ENCODE results near the gene GP1BA. TPM values are rescaled to one million over a fixed set of nuclear protein-coding genes. Genes with fewer than 3 reads are reported as not detected.

The GP1BA gene
- total and polyA plus RNA-seq, 8 donors, result 0.05 TPM; not detected in 7

GRCh38 chr17:4938688-4939545 lies 6.8 kb downstream of the GP1BA start:
- no peak for DNase-seq
- no peaks in the 10 kb centered on the region for H3K9me3 ChIP-seq
- TF ChIP-seq POLR2A (IDR thresholded peaks at IDR 0.05), result no peak
- TF ChIP-seq CTCF (IDR thresholded peaks at IDR 0.05), result no peak
- no peak for TF ChIP-seq EP300 (IDR thresholded peaks at IDR 0.05)
- no peak for TF ChIP-seq POLR2AphosphoS5 (IDR thresholded peaks at IDR 0.05)
- no peaks in the 10 kb centered on the region for H3K27me3 ChIP-seq
- H3K27ac ChIP-seq, result peak overlapping the region; percentile 91 to 100 (median 95)
- H3K36me3 ChIP-seq, result peaks cover 42 to 52% (median 48%) of the 10 kb centered on the region in 4 donors
- H3K4me3 ChIP-seq, result peak overlapping the region; percentile 70 to 91 (median 84)
- WGBS, 5 donors, result 35 to 47% (median 42%) methylated on average over 15 to 19 of the region's 19 CpGs
- intact Hi-C loops (cut with DNase I; ENCODE audit: low total_unique reads), result no loop called here
- H3K4me1 ChIP-seq, result peaks cover 39 to 62% (median 60%) of the 10 kb centered on the region in 4 donors

GRCh38 chr17:4939546-4939795 lies 7.4 kb downstream of the GP1BA start:
- 0% methylated on average over 1 to 16 of the region's 16 CpGs for WGBS, 5 donors
- Histone ChIP-seq H3K27ac (peak overlapping the region; percentile 91 to 100 (median 95)), H3K36me3 (peaks cover 45 to 58% (median 53%) of the 10 kb centered on the region in 4 donors), H3K4me1 (peaks cover 37 to 62% (median 60%) of the 10 kb centered on the region in 4 donors), H3K9me3 (no peaks in the 10 kb centered on the region), H3K4me3 (peak overlapping the region; percentile 70 to 91 (median 84)), H3K27me3 (no peaks in the 10 kb centered on the region)
- TF ChIP-seq POLR2A (IDR thresholded peaks at IDR 0.05), result no peak
- TF ChIP-seq POLR2AphosphoS5 (IDR thresholded peaks at IDR 0.05), result no peak
- no peak for TF ChIP-seq CTCF (IDR thresholded peaks at IDR 0.05)
- no peak for TF ChIP-seq EP300 (IDR thresholded peaks at IDR 0.05)
- no peak for DNase-seq
- intact Hi-C loops (cut with DNase I; ENCODE audit: low total_unique reads), result no loop called here

GRCh38 chr17:4939796-4940554 lies 7.9 kb downstream of the GP1BA start, which contains the start of the genes RNF167 and SLC25A11:
Gene RNF167, plus strand, starts transcription at chr17:4940268. Its CDS starts 642 bp downstream, at chr17:4940910.
Gene SLC25A11, minus strand, starts transcription at chr17:4940046. Its CDS starts 136 bp downstream, at chr17:4939910.
- no peaks in the 10 kb centered on the region for H3K27me3 ChIP-seq
- 0% methylated on average over 52 to 72 of the region's 72 CpGs for WGBS, 5 donors
- intact Hi-C loops (cut with DNase I; ENCODE audit: low total_unique reads), result no loop called here
- peak; percentile 96 to 99 for DNase-seq
- H3K4me1 ChIP-seq, result peaks cover 42 to 63% (median 63%) of the 10 kb centered on the region in 4 donors
- peak within 1 kb of the TSS; percentile 70 to 91 (median 84) for H3K4me3 ChIP-seq
- no peaks in the 10 kb centered on the region for H3K9me3 ChIP-seq
- H3K36me3 ChIP-seq, result peaks cover 49 to 63% (median 58%) of the 10 kb centered on the region in 4 donors
- H3K27ac ChIP-seq, result peak within 1 kb of the TSS; percentile 91 to 100 (median 95)
- TF ChIP-seq EP300 (IDR thresholded peaks at IDR 0.05) (no peak), POLR2A (IDR thresholded peaks at IDR 0.05) (peak in 1 of 4 donors; percentile 34), POLR2AphosphoS5 (IDR thresholded peaks at IDR 0.05) (peak; percentile 63 to 92 (median 69))

- DNase-seq, result peak in 1 of 2 donors; percentile 83
- Histone ChIP-seq H3K4me1 (peaks cover 50 to 71% (median 70%) of the 10 kb centered on the region in 4 donors), H3K27me3 (no peaks in the 10 kb centered on the region), H3K36me3 (peaks cover 56 to 65% (median 64%) of the 10 kb centered on the region in 4 donors), H3K27ac (peak overlapping the region; percentile 91 to 100 (median 95)), H3K4me3 (peak overlapping the region; percentile 70 to 91 (median 84)), H3K9me3 (no peaks in the 10 kb centered on the region)
- no peak for TF ChIP-seq EP300 (IDR thresholded peaks at IDR 0.05)
- no peak for TF ChIP-seq POLR2A (IDR thresholded peaks at IDR 0.05)
- no peak for TF ChIP-seq POLR2AphosphoS5 (IDR thresholded peaks at IDR 0.05)
- TF ChIP-seq CTCF (IDR thresholded peaks at IDR 0.05), result no peak
- intact Hi-C loops (cut with DNase I; ENCODE audit: low total_unique reads), result no loop called here
- WGBS, 5 donors, result 0 to 1% (median 1%) methylated on average over 29 of the region's 29 CpGs
Measured at GRCh38 chr17:4940555-4941318, 8.7 kb downstream of the GP1BA start.

Measured in stomach (tissue), 9 donors.